Measurements from ENCODE around the gene MAVS.

MAVS gene

DNA sequence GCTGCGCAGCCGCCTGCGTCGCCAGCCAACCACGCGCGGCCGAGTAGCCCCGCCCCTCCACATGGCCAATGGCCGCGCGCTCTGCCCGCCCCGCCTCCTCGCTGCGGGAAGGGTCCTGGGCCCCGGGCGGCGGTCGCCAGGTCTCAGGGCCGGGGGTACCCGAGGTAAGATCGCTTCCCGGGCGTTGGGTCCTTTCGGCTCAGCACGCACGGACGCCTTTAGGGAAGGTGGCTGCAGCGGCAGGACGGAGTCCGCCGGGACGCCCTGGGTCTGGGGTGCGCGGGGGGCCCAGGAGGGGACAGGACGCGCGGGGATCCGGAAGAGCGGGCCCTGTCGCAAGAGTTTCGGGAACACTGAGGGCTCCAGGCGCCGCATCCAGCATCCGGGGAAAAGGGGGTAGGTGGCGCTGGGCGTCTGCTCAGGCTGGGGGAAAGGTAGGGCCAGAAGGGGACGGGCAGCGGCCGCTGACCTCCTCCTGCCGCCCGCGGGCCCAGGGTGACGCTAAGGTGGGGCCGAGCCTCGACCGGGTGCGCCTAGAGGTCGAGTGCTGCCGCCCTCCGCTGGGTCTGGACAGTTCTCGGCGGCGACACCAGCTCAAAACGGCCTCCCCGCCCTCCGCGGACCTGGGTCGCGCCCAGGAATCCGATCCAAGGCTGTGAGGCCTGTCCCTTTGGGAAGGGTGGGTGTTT is at the start of gene MAVS:
Gene MAVS (plus strand): TSS at position 95 of the 689 bp plus-strand sequence. CDS start 7,791 bp downstream, outside the sequence.
- DNase-seq: peak; percentile 84

DNA sequence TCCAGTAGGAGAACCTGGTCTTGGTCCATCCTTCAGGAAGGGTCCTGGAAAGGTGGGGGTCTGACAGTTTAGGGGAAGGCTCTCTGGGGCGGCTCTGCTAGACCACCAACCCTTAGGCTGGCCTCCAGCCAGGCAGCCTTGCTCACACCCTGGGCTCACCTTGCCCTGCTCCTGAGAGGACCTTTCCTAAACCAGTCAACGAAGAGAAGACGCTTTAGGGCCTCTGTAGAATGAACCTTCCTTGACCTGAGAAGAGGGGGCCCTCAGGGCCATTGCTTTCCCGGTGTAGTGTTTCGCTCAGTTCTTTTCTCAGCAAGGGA is 49.4 kb upstream of the MAVS start:
- no peak for DNase-seq

DNA sequence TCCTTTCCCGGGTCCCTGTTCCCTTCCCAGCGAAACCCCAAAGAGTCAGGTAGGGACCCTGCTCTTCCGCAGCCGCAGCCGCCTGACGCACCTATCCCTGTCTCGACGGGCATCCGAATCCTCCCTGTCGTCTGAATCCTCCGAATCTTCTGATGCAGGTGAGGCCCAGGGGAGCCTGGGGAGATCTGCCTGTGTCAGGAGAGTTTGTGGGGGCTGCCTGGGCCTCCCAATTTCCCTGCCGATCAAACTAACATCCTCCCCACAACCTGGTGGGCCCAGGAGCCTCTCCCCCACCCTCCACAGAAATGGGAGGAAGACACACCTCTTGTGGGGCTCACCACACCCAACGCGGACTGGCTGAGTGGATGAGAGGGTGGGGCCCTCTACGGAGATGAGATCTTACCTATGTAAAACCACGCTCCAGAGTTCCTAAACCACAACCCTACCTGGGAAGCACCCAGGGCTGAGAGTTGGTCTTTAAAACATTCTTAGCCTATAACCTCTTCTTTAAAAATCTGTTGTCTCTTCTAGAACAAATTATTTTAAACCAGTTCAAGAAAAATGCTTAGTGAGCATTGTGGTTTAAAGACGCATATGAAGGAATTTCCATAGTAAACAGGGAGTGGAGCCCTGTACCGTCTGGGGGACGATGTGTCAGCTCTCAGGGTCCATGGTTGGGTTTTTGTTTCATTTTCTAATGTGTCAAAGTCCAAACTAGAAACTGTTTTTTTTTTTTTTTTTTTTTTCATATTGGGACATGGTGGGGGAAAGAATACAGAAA is 48.9 kb upstream of the MAVS start:
- DNase-seq: no peak

GRCh38 chr20:3798373-3798768 is 48.3 kb upstream of the MAVS start:
- no peak for DNase-seq

GRCh38 chr20:3798908-3799248 is 47.8 kb upstream of the MAVS start:
- no peak for DNase-seq

- DNase-seq: no peak
These were observed 46.3 kb upstream of the MAVS start for GRCh38 chr20:3800256-3800877.

DNA sequence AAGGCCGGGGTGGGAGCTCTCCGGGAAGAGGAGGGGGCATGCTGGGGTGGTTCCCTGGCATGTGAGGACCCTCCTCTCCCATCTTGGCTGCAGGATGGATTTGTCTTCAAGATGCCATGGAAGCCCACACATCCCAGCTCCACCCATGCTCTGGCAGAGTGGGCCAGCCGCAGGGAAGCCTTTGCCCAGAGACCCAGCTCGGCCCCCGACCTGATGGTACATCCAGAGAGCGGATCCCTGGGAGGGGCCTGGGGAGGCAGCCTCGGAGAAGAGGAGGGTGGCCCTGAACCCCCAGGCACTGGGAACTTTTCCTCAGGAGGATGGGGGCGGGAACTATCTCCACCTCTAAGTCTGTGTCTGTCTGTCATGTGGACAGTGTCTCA is 45.8 kb upstream of the MAVS start:
- no peak for DNase-seq

- no peak for DNase-seq
These were observed 45.3 kb upstream of the MAVS start for GRCh38 chr20:3801299-3801698.

DNA sequence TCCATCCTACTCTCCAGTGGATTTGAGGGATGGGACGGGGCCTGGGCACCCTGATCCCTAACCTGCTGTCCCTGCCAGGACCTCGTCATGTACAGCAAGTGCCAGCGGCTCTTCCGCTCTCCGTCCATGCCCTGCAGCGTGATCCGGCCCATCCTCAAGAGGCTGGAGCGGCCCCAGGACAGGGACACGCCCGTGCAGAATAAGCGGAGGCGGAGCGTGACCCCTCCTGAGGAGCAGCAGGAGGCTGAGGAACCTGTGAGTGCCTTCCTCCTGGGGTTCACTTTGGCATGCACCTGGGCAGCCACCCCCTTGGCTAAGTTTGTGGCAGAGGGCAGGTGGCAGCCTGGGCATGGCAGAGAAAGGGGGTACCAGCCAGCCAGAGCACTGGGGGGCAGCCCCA is 44.8 kb upstream of the MAVS start:
- DNase-seq: no peak

- DNase-seq: no peak
These were observed 44.0 kb upstream of the MAVS start for GRCh38 chr20:3802524-3803239.

- no peak for DNase-seq
These were observed 43.3 kb upstream of the MAVS start for GRCh38 chr20:3803289-3803688.

GRCh38 chr20:3803854-3804253 is 42.8 kb upstream of the MAVS start:
- DNase-seq: no peak

DNA sequence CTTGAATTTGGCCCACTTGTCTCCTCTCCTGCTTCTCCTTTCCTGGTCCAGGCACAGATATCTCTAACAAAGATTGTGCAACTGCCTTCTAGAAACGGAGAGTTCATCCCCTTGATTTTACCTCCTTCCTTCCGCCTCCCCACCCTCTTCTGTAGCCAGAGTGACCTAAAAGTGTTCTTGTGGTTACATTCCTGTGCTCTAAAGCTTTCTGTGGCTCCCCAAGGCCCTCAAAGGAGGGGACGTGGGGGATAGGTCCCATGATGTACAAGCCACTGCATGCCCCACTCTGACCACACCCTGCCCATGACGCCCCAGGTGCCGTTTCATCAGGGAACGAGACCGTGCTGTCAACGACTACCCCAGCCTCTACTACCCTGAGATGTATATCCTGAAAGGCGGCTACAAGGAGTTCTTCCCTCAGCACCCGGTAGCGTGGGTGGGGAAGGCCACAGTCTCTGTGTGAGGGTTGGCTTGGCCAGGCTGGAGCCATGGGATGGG is 42.3 kb upstream of the MAVS start:
- DNase-seq: no peak

- DNase-seq: no peak
These were observed 41.9 kb upstream of the MAVS start for GRCh38 chr20:3804781-3805180.

- no peak for DNase-seq
These were observed 38.1 kb upstream of the MAVS start for GRCh38 chr20:3808544-3808943.

- DNase-seq: peak; percentile 97
These were observed 35.0 kb upstream of the MAVS start for GRCh38 chr20:3811467-3812258.

DNA sequence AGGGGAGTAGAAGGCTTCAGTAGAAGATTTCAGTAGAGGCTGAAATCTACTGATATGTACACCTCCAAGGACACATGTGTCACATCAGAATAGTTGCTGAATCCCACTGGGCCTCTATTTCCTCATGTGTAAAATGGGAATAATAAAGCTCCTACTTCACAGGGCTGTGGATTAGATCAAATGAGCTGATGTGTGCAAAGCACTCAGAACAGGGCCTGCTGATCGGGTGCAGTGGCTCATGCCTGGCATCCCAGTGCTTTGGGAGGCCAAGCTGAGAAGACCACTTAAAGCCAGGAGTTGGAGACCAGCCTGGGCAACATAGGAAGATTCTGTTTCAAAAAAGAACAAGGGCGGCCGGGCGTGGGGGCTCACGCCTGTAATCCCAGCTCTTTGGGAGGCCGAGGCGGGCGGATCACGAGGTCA is 34.4 kb upstream of the MAVS start:
- DNase-seq: peak; percentile 48

GRCh38 chr20:3812975-3813847 is 33.4 kb upstream of the MAVS start:
- no peak for DNase-seq

GRCh38 chr20:3813848-3814581 is 32.6 kb upstream of the MAVS start:
- DNase-seq: no peak

DNA sequence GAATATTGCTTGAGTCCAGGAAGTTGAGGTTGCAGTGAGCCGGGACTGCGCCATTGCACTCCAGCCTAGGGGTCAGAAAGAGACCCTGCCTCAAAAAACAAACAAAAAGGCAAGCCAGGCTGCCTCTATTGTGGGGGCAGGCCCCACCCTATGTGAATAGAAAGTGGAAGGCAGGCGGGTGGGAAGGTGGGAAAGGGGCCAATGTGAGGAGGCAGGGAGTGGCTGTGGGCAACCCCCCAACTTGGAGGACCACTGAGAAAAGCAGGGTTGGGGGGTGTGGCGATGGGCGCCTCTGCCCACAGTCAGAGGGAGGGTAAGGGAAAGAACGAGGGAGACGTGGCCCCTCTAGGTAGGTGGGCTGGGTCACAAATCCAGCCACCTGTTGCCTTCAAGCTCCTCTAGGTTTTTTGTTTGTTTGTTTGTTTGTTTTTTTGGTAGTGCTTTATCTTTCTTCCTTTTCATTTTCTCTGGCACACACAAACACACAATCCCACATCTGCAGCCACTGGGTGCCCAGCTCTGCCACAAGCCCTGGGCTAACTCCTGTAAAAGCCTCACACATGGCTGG is 31.6 kb upstream of the MAVS start:
- DNase-seq: no peak
